AG20443 (cell line): Measurements from ENCODE around the gene AQP9.
A peak's percentile ranks its signal among the peaks of the same experiment; 100 is the strongest.

Experiments used
- DNase-seq: peaks from one replicate; pipeline ENCODE4 v3.0.0; 2012; ENCODE audit warnings: low spot score, mixed read lengths

Gene AQP9

DNA sequence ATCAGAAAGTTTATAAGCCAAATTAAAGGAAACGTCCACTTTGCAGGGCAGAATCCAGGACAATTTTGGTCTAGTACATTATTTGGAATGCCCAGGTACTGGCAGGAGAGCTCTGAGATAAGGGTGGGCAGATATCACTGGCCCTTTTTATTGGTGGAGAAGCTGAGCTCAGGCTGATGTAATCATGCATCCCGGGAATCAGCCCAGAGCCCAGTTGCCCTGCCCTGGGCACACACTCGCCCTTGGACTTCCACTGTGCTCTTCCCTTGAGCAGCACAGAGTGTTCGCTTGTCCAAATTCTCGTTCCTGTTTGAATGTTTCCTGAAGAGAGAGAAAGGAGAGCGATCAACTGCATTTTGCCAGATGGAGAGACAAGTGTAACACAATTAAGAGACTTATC, 3.7 kb downstream of the AQP9 start:
- DNase-seq = no peak

DNA sequence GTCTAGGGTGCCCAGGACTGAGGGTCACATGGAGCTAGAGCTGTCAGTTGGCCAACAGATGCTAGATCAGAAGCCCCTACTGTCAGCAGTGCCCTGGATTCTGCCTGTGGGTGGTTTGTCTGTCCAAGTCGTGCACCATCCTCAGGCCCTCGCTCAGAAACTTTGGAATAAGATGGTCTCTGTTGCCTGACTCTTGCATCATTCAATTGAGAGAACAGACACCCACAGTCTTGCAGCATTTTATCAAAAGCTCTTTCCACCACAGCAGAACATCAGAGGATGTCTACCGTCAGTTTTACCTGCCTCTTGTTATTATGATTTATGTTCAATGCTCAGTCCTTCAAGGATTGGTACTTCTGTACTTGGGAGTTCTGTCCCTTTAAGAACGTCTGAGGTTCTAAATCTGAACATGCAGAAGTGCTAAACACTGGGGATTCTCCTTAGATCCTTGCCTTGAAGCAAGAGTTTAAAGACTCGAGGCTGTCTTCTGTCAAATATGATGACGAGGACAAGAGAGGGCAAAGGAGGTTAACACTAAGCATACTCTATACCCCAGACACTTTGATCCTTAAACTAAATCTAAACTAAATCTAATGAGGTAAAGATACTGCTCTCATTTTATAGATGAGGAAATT, 4.8 kb downstream of the AQP9 start:
- no peak for DNase-seq

DNA sequence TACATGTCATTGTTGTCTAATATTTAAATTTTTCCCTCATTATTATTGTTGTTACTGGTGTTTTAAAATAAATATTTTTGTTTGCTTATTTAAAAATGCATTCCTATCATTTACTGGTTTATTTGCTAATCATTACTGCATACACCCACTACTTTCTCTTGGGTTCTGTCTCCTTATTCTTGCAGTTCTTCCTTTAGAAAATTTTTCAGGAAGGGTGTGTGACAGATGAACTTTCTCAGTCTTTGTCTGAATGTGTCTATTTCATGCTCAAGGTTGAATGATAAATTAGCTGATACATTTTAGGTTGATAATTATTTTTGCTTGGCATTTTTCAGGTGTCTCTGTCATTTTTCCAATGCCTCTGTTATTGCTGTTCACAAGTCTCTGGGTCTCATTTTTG, 7.4 kb downstream of the AQP9 start:
- DNase-seq = no peak

- no peak for DNase-seq
Measured at GRCh38 chr15:58146211-58146610, 8.0 kb downstream of the AQP9 start.

GRCh38 chr15:58146749-58147148, 8.6 kb downstream of the AQP9 start:
- peak; percentile 36 for DNase-seq

DNA sequence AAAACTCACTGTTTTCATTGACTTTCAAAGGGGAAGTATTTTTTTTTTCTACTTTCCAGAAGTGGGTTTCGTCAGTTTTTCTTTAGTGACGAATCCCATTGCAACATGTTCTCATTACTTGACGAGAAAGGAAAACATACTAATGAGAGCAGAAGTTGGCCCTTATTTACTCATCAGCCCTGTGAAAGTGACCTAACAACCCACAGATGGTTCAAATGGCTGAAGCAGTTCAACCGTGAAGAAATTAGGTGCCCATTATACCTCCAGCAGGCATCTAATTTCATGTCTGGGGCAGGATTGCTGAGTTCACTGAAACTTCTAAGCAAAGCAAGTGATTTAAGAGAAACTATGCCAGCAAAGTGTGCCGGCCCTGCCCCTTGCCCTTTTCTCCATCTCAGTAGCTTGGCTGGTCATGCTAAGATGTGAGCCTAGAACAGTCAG, 9.0 kb downstream of the AQP9 start:
- DNase-seq = no peak

GRCh38 chr15:58148120-58148519, 9.9 kb downstream of the AQP9 start:
- no peak for DNase-seq

GRCh38 chr15:58148633-58149445, 10.7 kb downstream of the AQP9 start:
- DNase-seq = no peak

- no peak for DNase-seq
Measured at GRCh38 chr15:58154769-58155168, 16.6 kb downstream of the AQP9 start.

DNA sequence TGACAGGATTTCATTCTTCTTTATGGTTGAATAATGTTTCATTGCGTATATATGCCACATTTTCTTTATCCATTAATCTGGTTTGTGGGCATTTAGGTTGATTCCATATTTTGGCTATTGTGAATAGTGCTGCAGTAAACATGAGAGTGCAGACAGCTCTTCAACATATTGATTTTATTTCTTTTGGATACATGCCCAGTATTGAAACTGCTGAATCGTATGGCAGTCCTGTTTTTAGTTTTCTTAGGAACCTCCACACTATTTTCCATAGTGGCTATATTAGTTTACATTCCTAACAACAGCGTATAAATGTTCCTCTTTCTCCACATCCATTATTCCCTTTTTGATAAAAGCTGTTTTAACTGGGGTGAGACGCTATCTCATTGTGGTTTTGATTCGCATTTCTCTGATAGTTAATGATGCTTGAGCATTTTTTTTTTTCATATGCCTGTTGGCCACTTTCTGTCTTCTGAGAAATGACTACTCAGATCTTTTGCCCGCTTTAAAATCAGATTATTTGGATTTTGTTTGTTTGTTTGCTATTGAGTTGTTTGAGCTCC, 21.7 kb downstream of the AQP9 start:
- DNase-seq = no peak

GRCh38 chr15:58161436-58161930, 23.3 kb downstream of the AQP9 start:
- DNase-seq = no peak

DNA sequence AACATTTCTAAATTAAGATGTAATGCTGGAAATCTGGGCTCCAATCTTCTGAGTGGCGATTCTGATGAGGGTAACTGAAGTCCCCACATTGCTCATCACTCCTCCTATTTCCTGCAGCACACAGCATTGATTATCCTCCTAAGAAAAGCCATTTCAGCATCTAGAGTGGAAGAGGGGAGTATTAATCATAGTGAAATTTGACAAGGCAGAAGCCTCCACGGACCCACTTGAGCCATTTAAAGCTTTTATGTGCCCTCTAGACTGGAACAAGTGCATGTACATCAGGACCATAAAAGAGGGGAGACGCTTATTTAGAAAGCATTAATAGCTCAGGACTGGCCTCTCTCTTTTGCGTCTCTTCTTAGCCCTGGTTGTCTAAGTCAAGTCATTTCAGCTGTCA, 25.8 kb downstream of the AQP9 start:
- DNase-seq = no peak

DNA sequence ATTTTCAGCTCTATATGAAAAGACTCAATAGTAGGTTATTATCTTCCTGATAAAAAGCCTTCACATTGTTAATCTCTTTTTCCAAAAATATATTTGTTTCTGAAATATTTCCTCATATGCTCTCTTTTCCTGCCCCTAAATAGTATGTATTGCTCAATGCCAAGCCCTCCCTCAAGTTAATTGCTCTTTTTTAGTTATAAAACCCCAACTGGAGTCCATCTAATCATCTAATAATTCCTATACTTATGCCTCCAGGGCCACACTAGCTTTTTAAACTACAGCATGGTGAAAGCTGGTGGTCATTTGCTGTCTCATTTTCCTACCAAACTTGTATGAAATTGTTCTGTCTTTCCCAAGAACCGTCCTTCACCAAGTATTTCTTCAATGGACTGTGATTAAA, 26.7 kb downstream of the AQP9 start:
- no peak for DNase-seq

DNA sequence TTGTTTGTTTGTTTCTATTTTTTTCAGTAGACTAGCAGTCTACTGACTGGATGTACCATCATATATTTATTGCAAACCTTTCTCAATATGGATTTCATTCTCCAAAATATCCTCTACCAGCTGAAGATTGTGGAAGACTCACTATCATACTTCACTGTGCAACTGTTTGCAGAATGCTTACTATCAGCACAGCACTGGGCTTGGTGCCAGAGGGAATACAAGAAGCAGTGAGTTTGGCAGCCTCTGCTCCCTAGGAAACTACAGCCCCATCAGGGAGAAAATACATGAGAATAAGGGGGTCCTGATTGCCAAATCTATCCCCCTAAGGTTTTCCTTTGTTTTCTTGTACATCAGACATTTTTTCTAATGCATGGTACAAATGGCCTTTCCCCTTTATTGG, 27.5 kb downstream of the AQP9 start:
- no peak for DNase-seq

GRCh38 chr15:58167095-58167691, 29.0 kb downstream of the AQP9 start:
- no peak for DNase-seq

GRCh38 chr15:58169934-58170333, 31.8 kb downstream of the AQP9 start:
- no peak for DNase-seq

- DNase-seq = no peak
Measured at GRCh38 chr15:58171476-58172061, 33.4 kb downstream of the AQP9 start.

- DNase-seq = no peak
Measured at GRCh38 chr15:58174709-58175108, 36.5 kb downstream of the AQP9 start.

DNA sequence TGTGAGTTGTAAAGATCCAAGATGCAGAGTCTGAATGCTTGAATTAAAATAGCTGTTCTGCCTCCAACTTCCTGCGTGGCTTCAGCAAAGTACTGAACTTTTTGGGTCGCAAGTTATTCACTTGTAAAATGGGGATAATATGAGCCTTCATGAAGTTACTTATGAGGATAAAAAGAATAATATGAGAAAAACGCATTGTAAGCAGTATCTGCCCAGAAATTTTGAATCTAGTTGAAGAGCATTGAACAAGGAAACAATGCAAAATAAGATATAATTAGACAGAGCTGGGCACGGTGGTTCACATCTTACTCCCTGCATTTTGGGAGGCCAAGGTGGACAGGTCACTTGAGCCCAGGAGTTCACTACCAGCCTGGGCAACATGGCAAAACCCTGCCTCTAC, 37.8 kb downstream of the AQP9 start:
- no peak for DNase-seq

DNA sequence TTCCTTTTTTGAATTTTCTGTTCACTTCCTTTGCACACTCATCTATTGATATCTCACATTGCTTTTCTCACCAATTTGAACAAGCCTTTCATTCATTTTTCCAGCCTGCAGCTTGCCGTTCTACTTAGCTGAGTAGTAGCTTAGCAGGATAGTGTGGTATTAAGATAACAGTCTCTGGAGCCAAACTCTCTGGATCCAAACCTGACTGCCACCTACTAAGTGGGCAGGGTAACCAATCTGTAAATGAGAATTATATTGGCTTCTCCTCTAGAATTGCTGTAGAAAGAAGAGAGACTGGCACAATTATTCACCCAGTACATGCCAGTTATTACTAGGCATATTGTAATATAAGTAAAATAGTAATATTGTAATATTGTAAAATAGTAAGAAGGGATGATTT, 40.5 kb downstream of the AQP9 start:
- no peak for DNase-seq

GRCh38 chr15:58179206-58179605, 41.0 kb downstream of the AQP9 start:
- no peak for DNase-seq

DNA sequence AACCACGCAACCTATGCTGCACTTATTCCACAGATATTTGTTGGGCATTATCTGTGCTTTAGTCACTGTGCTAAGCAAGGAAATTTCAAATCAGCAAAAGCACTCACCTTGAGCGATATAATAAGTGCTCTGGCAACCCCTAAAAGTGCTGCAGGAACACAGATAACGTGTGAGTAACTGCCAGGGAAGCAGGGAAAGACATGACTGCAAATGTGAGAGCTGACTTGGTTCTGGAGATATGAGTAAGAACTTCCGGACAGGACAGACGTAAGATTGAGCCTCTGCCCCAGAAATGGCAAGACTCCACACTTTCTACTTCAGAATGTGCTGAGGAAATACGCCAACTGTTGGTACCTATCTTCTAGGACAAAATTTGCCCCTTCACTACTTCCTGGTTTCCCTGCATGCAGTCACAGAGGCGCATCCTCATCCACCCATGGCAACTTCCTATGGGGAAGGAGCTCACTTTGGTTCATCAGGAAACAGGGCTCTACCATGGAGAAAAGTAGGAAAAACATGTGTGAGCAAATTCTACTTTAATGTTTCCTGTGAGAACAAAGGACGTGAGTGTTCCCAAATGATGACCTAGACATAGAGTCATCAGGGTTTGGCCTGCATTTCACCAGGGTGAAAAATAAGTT, 41.7 kb downstream of the AQP9 start:
- DNase-seq = peak; percentile 29
